OCI-LY7 (cell line): ENCODE data around the gene ZNF549. TPM values are rescaled to one million over a fixed set of nuclear protein-coding genes. Genes with fewer than 3 reads are reported as not detected.

Experiments used
- BruUV-seq: library from RNA; stranded (reverse); fragments of 400-500 nt; replicated peaks from 2 replicates; lab custom pipeline; 2021; lab: Mats Ljungman, UMichigan
- CTCF ChIA-PET: fragments of 300-600 bp; sonication (Branson Sonifier 250); formaldehyde crosslinking; loops from one replicate; lab custom pipeline; 2022; ENCODE audit warnings: antibody characterized with exemption; ENCODE audit not compliant: unreplicated experiment; lab: Charles Lee
- POLR2A ChIA-PET: fragments of 300-600 bp; sonication (Branson Sonifier 250); formaldehyde crosslinking; loops from one replicate; lab custom pipeline; 2022; ENCODE audit warnings: antibody characterized with exemption; lab: Charles Lee
- DNase-seq: peaks from one replicate; pipeline ENCODE4 v3.0.0-alpha.2; 2015; ENCODE audit warnings: low spot score
- H2AFZ ChIP-seq: fragments of 200-600 bp; sonication (generic), shearing (Covaris generic); 2 replicates; pipeline ENCODE4 v1.6.1; 2014; ENCODE audit warnings: mild to moderate bottlenecking, antibody characterized with exemption, low read length, moderate library complexity
- H3K27ac ChIP-seq: fragments of 200-600 bp; sonication (generic); 2 replicates; pipeline ENCODE4 v1.5.1; 2014; ENCODE audit warnings: mixed run types, low read depth, mild to moderate bottlenecking, moderate library complexity, low read length, inconsistent platforms; ENCODE audit not compliant: poor library complexity, severe bottlenecking
- H3K36me3 ChIP-seq: fragments of 200-600 bp; sonication (generic); 2 replicates; pipeline ENCODE4 v1.6.1; 2014; ENCODE audit warnings: mild to moderate bottlenecking, antibody characterized with exemption, low read length, moderate library complexity, mixed read lengths; ENCODE audit not compliant: insufficient read depth
- H3K4me1 ChIP-seq: fragments of 200-600 bp; sonication (generic); 2 replicates; pipeline ENCODE4 v1.5.1; 2014; ENCODE audit warnings: mild to moderate bottlenecking, low read length; ENCODE audit not compliant: insufficient read depth, poor library complexity, severe bottlenecking
- H3K4me2 ChIP-seq: fragments of 200-600 bp; sonication (generic); 2 replicates; pipeline ENCODE4 v1.6.1; 2014; ENCODE audit warnings: mild to moderate bottlenecking, low read length
- H3K4me3 ChIP-seq: fragments of 200-600 bp; sonication (generic); 2 replicates; pipeline ENCODE4 v1.5.1; 2014; ENCODE audit warnings: mild to moderate bottlenecking, low read depth, low read length; ENCODE audit not compliant: poor library complexity, severe bottlenecking
- H3K79me2 ChIP-seq: fragments of 200-600 bp; sonication (generic); 2 replicates; pipeline ENCODE4 v1.6.1; 2016; ENCODE audit warnings: low read depth, mild to moderate bottlenecking, low read length, moderate library complexity, mixed read lengths; ENCODE audit not compliant: insufficient read depth
- H3K9me2 ChIP-seq: fragments of 200-600 bp; sonication (generic); 2 replicates; pipeline ENCODE4 v1.6.1; 2016; ENCODE audit warnings: mild to moderate bottlenecking, low read length, mixed read lengths; ENCODE audit not compliant: insufficient read depth
- H3K9me3 ChIP-seq: fragments of 200-600 bp; sonication (generic); 2 replicates; pipeline ENCODE4 v1.6.1; 2014; ENCODE audit warnings: mild to moderate bottlenecking, mixed run types, low read length, mixed read lengths
- H4K20me1 ChIP-seq: fragments of 200-600 bp; sonication (generic); 2 replicates; pipeline ENCODE4 v1.6.1; 2014; ENCODE audit warnings: mild to moderate bottlenecking, antibody characterized with exemption, low read length, moderate library complexity, mixed read lengths; ENCODE audit not compliant: insufficient read depth
- EZH2phosphoT487 ChIP-seq: fragments of 200-600 bp; sonication (generic); IDR thresholded peaks from 2 replicates; pipeline ENCODE4 v1.6.1; 2018; ENCODE audit warnings: low read depth, borderline replicate concordance, mild to moderate bottlenecking, mixed run types, antibody characterized with exemption, low read length, moderate library complexity, mixed read lengths
- intact Hi-C: fragments of 100-400 bp; cut with micrococcal nuclease; formaldehyde crosslinking; loops from one replicate; pipeline ENCODE4 v1.10.0; 2022; ENCODE audit not compliant: unreplicated experiment
- total RNA-seq, 2 experiments: library from RNA; depleted of rRNA in 1 of 2; stranded (reverse); fragments of >200 nt in 1 of 2; shearing (Covaris generic) in 1 of 2; gene quantifications; 2 replicates each; pipeline ENCODE4 v1.2.3, GENCODE V29; 2014 to 2022
- TF ChIP-seq, protein P1 (sequence below): fragments of 200-600 bp; sonication (generic); conservative IDR thresholded peaks from 2 replicates; pipeline ENCODE4 v1.5.1; 2014; ENCODE audit warnings: mild to moderate bottlenecking, antibody characterized with exemption, low read length, moderate library complexity, mixed read lengths

Gene ZNF549
- total RNA-seq, 2 experiments from 2014 or later = 6.1 to 6.6 TPM

DNA sequence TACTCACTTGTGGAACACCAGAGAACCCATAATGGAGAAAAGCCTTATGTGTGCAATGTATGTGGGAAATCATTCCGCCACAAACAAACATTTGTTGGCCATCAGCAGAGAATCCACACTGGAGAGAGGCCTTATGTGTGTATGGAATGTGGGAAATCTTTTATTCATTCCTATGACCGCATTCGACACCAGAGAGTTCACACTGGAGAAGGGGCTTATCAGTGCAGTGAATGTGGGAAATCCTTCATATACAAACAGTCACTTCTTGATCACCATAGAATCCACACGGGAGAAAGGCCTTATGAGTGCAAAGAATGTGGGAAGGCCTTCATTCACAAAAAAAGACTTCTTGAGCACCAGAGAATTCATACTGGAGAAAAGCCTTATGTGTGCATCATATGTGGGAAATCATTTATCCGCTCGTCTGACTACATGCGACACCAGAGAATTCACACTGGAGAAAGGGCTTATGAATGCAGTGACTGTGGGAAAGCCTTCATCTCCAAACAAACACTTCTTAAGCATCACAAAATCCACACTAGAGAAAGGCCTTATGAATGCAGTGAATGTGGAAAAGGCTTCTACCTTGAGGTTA is 10.9 kb downstream of the ZNF549 start:
- CTCF ChIA-PET = no interaction called here
- no peaks in the 10 kb centered on the region for H4K20me1 ChIP-seq
- H3K9me3 ChIP-seq = peaks cover 30% of the 10 kb centered on the region
- no peak overlapping the region for H3K4me2 ChIP-seq
- no peak for DNase-seq
- no peaks in the 10 kb centered on the region for H3K9me2 ChIP-seq
- no peaks in the 10 kb centered on the region for H3K4me1 ChIP-seq
- intact Hi-C loops = no loop called here
- BruUV-seq = no TSS peak
- TF ChIP-seq, protein P1, sequence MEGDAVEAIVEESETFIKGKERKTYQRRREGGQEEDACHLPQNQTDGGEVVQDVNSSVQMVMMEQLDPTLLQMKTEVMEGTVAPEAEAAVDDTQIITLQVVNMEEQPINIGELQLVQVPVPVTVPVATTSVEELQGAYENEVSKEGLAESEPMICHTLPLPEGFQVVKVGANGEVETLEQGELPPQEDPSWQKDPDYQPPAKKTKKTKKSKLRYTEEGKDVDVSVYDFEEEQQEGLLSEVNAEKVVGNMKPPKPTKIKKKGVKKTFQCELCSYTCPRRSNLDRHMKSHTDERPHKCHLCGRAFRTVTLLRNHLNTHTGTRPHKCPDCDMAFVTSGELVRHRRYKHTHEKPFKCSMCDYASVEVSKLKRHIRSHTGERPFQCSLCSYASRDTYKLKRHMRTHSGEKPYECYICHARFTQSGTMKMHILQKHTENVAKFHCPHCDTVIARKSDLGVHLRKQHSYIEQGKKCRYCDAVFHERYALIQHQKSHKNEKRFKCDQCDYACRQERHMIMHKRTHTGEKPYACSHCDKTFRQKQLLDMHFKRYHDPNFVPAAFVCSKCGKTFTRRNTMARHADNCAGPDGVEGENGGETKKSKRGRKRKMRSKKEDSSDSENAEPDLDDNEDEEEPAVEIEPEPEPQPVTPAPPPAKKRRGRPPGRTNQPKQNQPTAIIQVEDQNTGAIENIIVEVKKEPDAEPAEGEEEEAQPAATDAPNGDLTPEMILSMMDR = no peak
- TF ChIP-seq EZH2phosphoT487 = no peak
- peaks cover 94% of the 10 kb centered on the region for H3K36me3 ChIP-seq
- H3K27ac ChIP-seq = no peak overlapping the region
- POLR2A ChIA-PET = no interaction called here
- no peak overlapping the region for H2AFZ ChIP-seq
- H3K79me2 ChIP-seq = no peaks in the 10 kb centered on the region
- H3K4me3 ChIP-seq = no peak overlapping the region

DNA sequence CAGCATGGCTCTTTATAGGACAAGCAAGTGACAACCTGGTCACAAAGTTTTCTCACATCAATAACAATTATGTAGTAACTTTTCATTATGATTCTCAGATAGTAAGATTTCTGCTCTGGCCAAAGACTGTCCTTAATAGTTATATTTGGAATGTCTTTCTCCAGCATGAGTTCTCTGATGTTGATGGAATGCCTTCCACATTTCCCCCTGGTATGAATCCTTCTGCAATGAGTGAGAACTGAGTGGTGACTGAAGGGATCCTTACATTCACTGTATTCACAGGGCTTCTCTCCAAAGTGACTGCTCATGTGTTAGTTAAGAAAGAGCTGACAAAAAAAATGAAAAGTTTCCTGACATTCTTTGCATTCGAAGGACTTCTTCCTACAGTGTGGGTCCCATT is 19.4 kb downstream of the ZNF549 start:
- CTCF ChIA-PET = no interaction called here
- intact Hi-C loops = no loop called here
- H3K36me3 ChIP-seq = peaks cover 90% of the 10 kb centered on the region
- H2AFZ ChIP-seq = no peak overlapping the region
- no peak overlapping the region for H3K27ac ChIP-seq
- no peaks in the 10 kb centered on the region for H3K9me2 ChIP-seq
- TF ChIP-seq EZH2phosphoT487 = no peak
- TF ChIP-seq, protein P1 = no peak
- H3K4me1 ChIP-seq = no peaks in the 10 kb centered on the region
- no peak overlapping the region for H3K4me3 ChIP-seq
- no TSS peak for BruUV-seq
- no peak for DNase-seq
- H3K9me3 ChIP-seq = peaks cover 57% of the 10 kb centered on the region
- no peak overlapping the region for H3K4me2 ChIP-seq
- no peaks in the 10 kb centered on the region for H4K20me1 ChIP-seq
- POLR2A ChIA-PET = no interaction called here
- H3K79me2 ChIP-seq = no peaks in the 10 kb centered on the region

DNA sequence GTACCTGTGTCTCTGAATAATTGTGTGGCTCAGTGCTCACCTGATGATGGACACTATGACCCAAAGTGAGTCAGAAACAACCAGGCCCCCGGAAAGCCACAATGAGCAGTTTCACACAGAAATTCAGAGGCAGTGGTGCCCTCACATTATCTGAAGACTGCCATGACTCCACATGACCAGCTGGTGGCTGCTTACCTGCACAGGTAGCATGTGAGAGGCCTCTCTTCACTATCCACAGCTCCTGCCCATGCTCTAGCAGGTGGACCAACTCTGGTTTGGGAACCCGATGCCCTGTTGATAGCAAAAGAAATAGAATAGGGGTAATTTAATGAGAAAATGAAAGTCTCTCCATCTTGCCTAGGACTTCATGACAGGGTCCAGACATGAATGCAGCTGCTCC is 25.3 kb downstream of the ZNF549 start:
- Histone ChIP-seq H3K36me3 (peaks cover 75% of the 10 kb centered on the region), H3K4me3 (no peak overlapping the region), H3K4me2 (no peak overlapping the region), H3K79me2 (no peaks in the 10 kb centered on the region), H2AFZ (no peak overlapping the region), H3K27ac (no peak overlapping the region), H4K20me1 (no peaks in the 10 kb centered on the region), H3K9me3 (peaks cover 13% of the 10 kb centered on the region), H3K9me2 (no peaks in the 10 kb centered on the region), H3K4me1 (no peaks in the 10 kb centered on the region)
- no peak for DNase-seq
- CTCF ChIA-PET = no interaction called here
- intact Hi-C loops = no loop called here
- POLR2A ChIA-PET = no interaction called here
- no TSS peak for BruUV-seq
- TF ChIP-seq, protein P1 = no peak
- no peak for TF ChIP-seq EZH2phosphoT487
